HCT116 (cell line): Measurements from ENCODE around the gene ANKRD7.

Source experiments
- EZH2 ChIP-seq: fragments of 200-600 bp; sonication (generic); IDR thresholded peaks from 2 replicates; pipeline ENCODE4 v1.6.1; 2017; ENCODE audit warnings: antibody characterized with exemption, mixed run types
- EZH2phosphoT487 ChIP-seq: fragments of 200-600 bp; IDR thresholded peaks from 2 replicates; pipeline ENCODE4 v1.6.1; 2018; ENCODE audit warnings: antibody characterized with exemption, borderline replicate concordance
- FOSL1 ChIP-seq: IDR thresholded peaks from 2 replicates; pipeline ENCODE4 v1.6.1; 2012; ENCODE audit warnings: low read depth
- POLR2A ChIP-seq: IDR thresholded peaks from 2 replicates; pipeline ENCODE4 v1.7.0; 2011; ENCODE audit warnings: borderline replicate concordance; ENCODE audit not compliant: insufficient read depth, insufficient read length; ENCODE audit errors: extremely low read depth
- POLR2AphosphoS5 ChIP-seq: IDR thresholded peaks from 2 replicates; pipeline ENCODE4 v1.6.1; 2011; ENCODE audit warnings: mild to moderate bottlenecking, low read depth, low read length, moderate library complexity
- SIN3A ChIP-seq: IDR thresholded peaks from 2 replicates; pipeline ENCODE4 v1.6.1; 2012; ENCODE audit warnings: low read depth
- SP1 ChIP-seq: IDR thresholded peaks from 2 replicates; pipeline ENCODE4 v1.6.1; 2012; ENCODE audit warnings: low read depth
- TCF7L2 ChIP-seq: IDR thresholded peaks from 2 replicates; pipeline ENCODE4 v1.7.0; 2011; ENCODE audit warnings: borderline replicate concordance, inconsistent platforms; ENCODE audit not compliant: insufficient read depth, insufficient read length; ENCODE audit errors: extremely low read depth
- TF ChIP-seq, protein P1 (sequence below), 3 experiments: fragments of 200-600 bp in 1 of 3; sonication (generic) in 1 of 3; IDR thresholded peaks in 2 of 3; conservative IDR thresholded peaks in 1 of 3; 2 replicates each; pipeline ENCODE4 v1.5.1; 2012 to 2017; ENCODE audit warnings: low read depth in 2 of 3, low read length in 2 of 3, antibody characterized with exemption in 1 of 3, borderline replicate concordance in 1 of 3, control low read depth in 1 of 3, mild to moderate bottlenecking in 1 of 3, mixed read lengths in 1 of 3, mixed run types in 1 of 3, moderate library complexity in 1 of 3; ENCODE audit not compliant: insufficient read depth in 1 of 3
- TF ChIP-seq, protein P2 (sequence below): IDR thresholded peaks from 2 replicates; pipeline ENCODE4 v1.6.1; 2012; ENCODE audit warnings: low read depth
- TF ChIP-seq, protein P3 (sequence below): IDR thresholded peaks from 2 replicates; pipeline ENCODE4 v1.6.1; 2012
- TF ChIP-seq, protein P4 (sequence below): IDR thresholded peaks from 2 replicates; pipeline ENCODE4 v1.6.1; 2012

DNA sequence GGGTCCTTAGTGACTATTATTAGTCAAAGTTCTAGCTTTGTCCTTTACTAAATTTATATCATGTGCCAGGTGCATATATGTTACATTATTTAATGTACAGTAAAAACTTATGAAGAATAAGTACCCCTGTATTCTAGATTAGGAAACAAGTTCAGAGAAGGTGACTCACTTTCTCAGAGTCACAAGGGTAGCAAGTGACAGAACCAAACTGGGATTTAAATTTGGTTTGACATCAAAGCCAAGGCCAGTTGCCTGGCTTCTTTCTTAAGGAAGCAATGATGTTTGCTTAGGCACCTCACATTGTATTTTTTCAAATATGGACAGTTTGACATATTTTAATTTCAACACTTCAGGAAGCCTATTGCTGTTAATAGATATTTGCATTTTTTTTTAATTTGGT lies 38.0 kb upstream of the ANKRD7 start:
- TF ChIP-seq, protein P1, sequence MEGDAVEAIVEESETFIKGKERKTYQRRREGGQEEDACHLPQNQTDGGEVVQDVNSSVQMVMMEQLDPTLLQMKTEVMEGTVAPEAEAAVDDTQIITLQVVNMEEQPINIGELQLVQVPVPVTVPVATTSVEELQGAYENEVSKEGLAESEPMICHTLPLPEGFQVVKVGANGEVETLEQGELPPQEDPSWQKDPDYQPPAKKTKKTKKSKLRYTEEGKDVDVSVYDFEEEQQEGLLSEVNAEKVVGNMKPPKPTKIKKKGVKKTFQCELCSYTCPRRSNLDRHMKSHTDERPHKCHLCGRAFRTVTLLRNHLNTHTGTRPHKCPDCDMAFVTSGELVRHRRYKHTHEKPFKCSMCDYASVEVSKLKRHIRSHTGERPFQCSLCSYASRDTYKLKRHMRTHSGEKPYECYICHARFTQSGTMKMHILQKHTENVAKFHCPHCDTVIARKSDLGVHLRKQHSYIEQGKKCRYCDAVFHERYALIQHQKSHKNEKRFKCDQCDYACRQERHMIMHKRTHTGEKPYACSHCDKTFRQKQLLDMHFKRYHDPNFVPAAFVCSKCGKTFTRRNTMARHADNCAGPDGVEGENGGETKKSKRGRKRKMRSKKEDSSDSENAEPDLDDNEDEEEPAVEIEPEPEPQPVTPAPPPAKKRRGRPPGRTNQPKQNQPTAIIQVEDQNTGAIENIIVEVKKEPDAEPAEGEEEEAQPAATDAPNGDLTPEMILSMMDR (IDR thresholded peaks at IDR 0.05 in 2 of 3, conservative IDR thresholded peaks at IDR 0.05 in 1 of 3; ENCODE audit: borderline replicate concordance in 1 of 3, insufficient read depth in 1 of 3, low read depth in 2 of 3, low read length in 2 of 3): no peak
- no peak for TF ChIP-seq FOSL1
- TF ChIP-seq POLR2A: no peak
- no peak for TF ChIP-seq POLR2AphosphoS5
- TF ChIP-seq, protein P2, sequence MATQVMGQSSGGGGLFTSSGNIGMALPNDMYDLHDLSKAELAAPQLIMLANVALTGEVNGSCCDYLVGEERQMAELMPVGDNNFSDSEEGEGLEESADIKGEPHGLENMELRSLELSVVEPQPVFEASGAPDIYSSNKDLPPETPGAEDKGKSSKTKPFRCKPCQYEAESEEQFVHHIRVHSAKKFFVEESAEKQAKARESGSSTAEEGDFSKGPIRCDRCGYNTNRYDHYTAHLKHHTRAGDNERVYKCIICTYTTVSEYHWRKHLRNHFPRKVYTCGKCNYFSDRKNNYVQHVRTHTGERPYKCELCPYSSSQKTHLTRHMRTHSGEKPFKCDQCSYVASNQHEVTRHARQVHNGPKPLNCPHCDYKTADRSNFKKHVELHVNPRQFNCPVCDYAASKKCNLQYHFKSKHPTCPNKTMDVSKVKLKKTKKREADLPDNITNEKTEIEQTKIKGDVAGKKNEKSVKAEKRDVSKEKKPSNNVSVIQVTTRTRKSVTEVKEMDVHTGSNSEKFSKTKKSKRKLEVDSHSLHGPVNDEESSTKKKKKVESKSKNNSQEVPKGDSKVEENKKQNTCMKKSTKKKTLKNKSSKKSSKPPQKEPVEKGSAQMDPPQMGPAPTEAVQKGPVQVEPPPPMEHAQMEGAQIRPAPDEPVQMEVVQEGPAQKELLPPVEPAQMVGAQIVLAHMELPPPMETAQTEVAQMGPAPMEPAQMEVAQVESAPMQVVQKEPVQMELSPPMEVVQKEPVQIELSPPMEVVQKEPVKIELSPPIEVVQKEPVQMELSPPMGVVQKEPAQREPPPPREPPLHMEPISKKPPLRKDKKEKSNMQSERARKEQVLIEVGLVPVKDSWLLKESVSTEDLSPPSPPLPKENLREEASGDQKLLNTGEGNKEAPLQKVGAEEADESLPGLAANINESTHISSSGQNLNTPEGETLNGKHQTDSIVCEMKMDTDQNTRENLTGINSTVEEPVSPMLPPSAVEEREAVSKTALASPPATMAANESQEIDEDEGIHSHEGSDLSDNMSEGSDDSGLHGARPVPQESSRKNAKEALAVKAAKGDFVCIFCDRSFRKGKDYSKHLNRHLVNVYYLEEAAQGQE: no peak
- no peak for TF ChIP-seq TCF7L2
- TF ChIP-seq SIN3A: no peak
- no peak for TF ChIP-seq EZH2phosphoT487
- TF ChIP-seq, protein P3, sequence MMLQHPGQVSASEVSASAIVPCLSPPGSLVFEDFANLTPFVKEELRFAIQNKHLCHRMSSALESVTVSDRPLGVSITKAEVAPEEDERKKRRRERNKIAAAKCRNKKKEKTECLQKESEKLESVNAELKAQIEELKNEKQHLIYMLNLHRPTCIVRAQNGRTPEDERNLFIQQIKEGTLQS: no peak
- no peak for TF ChIP-seq SP1
- TF ChIP-seq, protein P4, sequence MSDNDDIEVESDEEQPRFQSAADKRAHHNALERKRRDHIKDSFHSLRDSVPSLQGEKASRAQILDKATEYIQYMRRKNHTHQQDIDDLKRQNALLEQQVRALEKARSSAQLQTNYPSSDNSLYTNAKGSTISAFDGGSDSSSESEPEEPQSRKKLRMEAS: no peak
- no peak for TF ChIP-seq EZH2
